ENCODE data around the gene METTL22.

METTL22 gene, protein sequence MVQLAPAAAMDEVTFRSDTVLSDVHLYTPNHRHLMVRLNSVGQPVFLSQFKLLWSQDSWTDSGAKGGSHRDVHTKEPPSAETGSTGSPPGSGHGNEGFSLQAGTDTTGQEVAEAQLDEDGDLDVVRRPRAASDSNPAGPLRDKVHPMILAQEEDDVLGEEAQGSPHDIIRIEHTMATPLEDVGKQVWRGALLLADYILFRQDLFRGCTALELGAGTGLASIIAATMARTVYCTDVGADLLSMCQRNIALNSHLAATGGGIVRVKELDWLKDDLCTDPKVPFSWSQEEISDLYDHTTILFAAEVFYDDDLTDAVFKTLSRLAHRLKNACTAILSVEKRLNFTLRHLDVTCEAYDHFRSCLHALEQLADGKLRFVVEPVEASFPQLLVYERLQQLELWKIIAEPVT

DNA sequence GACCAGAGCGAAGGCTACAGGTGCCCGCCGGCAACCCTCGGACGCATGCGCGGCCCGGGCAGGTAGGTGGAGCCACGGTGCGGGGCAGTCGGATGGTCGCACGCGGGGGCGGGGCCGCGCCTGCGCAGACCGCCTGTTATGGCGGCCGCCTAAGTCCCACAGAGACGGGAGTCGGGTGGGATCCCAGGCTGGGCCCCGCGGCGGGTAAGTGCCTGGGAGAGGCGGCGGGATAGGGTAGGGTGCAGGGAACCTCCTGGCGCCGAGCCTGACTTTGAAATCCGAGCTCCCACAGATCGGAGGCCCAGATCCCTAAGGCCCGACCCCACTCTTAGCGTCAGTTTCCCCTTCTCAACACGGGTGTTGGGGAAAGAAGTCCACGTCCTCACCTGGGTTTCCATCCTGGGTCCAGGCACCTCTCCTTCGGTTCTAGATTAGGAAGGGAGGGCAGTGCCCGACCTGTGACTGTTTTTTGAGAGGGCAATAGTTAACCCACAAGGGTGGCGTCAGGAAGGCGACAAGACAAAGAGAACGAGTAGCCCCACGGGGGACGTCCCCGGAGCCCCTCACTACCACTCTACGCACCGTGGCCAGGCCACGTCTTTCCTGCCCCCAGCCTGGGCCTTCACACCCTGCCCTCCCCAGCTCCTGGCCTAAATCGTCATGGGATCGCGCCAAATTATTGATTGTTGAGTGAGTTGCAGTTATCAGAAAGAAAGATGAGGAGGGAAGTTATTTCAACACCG lies at the start of gene METTL22:
TSS of gene METTL22 (plus strand) at position 127 of the 743 bp plus-strand sequence. CDS start 3,968 bp downstream, outside the sequence.
- DNase-seq (ENCODE audit: low read depth in 2 of 2), result peak; percentile 80 to 91

DNA sequence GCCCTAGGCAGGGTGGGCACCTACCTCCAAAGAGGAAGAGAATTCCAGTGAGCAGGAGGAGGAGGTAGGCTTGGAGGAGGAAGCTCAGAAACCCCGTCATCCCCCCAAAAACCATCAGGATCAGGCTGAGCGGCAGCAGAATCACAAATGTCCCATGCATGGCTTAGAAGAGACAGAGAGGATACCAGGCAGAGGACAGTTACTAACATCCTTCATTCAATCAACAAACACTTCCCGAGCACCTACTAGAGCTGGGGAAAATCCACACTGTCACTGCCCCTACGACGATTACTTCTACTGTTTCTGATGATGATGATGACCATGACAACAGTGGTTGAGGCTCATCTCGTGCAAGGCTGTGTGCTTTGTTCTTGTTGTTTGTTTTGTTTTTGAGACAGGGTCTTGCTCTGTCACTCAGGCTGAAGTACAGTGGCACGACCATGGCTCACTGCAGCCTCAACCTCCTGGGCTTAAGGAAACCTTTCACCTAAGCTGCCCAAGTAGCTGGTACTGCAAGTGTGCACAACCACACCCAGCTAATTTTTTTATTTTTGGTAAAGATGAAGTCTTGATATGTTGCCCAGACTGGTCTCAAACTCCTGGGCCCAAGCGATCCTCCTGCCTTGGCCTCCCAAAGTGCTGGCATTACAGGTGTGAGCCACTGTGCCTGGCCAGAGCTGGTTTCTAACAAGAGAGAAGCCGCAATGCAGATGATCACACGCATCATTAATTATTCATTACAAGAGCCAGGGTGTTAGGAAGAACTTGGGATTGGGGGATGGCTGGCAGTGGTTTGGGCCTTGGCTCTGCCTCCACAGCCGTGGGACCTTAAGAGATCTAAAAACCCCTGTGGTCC lies 49.2 kb upstream of the METTL22 start:
- DNase-seq (ENCODE audit: low read depth in 2 of 2), result no peak

DNA sequence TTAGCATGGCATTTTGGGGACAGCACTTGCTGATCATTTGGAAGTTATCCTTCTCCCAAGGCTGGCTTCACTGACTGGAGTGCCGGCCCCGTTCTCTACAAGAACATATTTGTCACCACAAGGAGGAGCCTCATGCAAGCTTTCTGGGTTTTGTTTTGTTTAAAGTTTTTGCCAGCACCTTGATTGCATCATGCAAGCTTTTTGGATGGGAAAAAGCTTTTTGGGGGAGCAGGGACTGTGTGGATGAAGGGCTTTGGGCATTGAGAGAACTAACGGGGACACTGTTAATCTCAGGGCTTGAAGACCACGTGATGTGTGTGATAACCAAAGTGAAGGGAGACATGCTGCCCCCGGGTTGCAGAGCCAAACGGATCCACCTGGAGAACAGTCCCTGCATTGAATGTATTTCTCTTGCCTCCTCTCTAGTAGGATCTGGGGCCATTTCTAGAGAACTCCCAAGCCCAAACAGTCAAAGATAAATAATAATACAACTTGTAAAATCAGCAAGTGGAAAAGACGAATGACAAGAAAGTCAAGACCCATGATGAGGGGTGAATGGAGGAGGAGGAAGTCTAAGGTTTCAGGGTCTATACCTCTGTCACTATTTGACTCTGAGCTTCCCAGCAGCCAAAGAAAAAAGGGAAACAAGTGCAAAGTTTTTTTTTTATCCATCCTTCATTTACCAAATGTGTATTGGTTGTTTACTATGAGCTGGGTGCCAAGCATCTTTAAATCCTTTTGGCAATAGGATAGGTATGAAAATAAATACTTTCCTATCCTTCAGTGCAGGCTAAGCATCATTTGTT lies 48.4 kb upstream of the METTL22 start:
- DNase-seq (ENCODE audit: low read depth in 2 of 2), result no peak

DNA sequence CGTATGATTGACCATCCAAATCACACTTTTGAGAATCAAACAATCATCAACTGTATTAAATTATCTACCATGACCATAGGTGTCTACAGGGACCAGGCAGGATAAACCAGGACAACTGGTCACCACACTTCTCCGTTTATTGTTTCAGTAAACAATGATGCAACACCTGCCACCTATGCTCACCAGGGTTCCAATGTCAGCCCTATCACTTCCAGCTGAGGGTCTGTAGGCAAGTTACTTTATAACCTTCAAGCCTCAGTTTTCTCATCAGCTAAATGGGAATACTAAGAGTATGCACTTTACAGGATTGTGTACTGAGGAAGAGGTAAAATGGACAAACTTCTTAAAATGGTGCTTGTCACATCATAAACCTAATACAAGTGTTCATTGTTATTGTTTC lies 46.1 kb upstream of the METTL22 start:
- no peak for DNase-seq (ENCODE audit: low read depth in 2 of 2)

DNA sequence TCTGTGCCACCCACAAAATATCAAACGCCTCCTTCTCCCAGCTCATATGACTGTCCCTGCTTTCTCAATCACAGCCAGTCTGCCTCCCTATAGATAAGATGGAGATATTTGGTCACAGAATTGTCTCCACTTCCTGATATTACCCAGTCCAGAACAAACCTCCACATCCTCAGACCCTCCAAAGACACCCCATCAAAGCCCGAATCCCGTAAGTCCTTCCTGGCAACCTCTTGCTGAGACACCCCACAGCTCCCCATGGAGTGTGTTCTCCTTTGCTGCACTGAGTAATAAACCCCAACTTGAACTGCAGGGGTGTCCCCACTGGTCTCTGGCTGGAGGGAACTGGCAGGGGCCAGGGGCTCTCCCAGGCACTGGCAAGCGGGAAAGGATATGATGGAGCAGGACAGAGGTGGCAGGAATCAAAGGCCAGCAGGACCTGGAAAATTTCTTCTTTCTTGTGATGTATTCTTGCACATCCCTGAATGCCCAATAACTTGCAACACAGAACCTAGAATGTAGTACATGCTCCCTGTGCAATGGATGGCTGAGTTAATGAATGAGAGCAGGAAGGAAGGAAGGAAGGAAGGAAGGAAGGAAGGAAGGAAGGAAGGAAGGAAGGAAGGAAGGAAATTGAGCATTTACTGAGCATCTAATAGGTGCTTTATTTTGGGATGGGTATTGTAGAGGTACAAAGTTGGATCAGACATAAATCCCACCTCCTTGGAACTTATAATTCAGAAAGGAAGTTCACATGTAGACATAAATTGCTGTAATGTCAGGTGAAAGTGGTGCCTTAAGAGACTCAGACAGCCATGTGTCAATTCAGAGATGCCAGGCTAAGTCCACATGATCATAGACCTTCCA lies 45.1 kb upstream of the METTL22 start:
- no peak for DNase-seq (ENCODE audit: low read depth in 2 of 2)

DNA sequence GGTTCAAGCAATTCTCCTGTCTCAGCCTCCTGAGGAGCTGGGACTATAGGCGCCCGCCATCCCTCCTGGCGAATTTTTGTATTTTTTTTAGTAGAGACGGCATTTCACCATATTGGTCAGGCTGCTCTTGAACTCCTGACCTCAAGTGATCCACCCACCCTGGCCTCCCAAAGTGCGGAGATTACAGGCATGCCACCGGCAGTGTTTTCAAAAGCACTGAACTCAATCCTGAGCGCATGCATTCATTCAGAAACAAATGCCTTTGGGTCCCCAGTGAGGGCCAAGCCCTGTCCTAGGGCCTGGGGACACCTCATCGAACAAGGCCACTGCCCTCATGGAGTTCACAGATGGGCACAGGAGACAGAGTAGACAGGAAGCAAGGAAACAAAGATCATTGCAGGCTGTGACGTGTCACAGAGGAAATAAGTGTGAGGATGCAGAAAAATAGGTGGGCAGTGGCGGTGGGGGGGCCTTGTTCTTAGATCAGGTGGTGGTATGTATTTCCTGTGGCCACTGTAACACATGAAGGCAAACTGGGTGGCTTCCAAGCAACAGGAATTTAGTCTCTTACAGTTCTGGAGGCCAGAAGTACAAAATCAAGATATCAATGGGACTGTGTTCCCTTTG lies 43.7 kb upstream of the METTL22 start:
- DNase-seq (ENCODE audit: low read depth in 2 of 2), result no peak

DNA sequence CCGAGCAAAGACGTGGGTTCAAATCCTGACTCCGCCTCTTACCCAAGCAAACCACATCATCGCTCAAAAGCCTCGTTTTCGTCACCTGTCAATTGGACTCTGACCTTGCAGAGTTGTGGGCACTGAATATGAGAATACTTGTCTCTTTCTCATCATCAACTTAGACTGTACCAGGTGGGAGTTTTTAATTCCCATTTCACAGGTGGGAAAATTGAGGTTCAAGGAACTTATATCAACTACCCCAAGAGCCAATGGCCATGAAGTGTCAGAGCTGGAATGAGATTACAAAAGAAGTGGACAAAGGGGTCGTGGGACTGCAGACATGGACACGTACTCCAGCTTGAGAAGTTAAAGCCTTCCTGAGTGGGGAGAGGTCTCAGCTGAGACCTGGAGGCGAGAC lies 41.9 kb upstream of the METTL22 start:
- no peak for DNase-seq (ENCODE audit: low read depth in 2 of 2)

DNA sequence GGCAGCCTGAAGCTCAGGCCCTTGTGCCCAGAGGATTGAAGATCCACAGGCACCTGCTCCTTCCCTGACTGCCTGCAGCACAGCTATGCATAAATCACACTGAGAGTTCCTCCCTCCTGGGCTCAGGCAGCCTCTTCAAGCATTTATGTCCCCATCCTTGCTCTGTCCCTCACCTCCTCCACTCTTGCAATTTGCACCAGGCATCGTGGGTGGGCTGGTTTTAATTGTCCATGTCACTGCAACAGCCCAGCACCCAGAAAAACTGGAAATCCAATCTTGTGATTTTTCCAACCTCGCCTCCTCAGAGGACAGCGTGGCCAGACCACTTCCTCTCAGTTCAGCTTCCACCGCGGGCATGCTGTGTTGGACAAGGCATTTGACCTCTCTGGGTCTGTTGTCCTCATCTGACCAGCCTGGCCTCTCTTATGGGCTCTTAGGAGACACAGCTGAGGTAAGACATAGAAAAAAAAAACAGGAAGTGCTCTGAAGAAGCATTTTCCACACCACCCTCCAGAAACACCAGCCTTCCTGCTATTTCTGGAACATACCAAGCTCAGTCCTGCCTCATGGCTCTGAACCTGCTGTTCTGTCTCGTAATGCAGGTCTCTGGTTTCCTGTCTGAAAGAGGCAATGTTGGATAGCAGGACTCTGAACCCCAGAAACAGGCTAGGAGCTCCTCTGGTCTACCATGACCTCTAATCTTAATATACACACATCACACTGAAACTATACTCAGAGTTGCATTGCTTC lies 39.5 kb upstream of the METTL22 start:
- DNase-seq (ENCODE audit: low read depth in 2 of 2), result no peak

DNA sequence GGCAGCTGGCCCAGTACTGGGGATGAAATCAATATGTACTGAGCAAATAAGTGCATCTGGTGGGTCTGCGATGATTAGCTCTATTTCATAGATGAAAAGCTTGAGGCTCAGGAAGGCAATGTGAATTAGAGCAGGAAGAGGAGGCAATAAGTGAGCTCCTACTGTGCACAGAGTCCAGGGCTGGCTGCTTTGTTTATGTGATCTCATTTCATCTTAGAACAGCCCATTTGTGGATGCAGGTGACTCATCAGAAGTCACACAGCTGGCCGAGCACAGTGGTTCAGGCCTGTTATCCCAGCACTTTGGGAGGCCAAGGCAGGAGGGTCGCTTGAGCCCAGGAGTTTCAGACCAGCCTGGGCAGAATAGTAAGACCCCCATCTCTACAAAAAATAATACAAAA lies 38.3 kb upstream of the METTL22 start:
- no peak for DNase-seq (ENCODE audit: low read depth in 2 of 2)

DNA sequence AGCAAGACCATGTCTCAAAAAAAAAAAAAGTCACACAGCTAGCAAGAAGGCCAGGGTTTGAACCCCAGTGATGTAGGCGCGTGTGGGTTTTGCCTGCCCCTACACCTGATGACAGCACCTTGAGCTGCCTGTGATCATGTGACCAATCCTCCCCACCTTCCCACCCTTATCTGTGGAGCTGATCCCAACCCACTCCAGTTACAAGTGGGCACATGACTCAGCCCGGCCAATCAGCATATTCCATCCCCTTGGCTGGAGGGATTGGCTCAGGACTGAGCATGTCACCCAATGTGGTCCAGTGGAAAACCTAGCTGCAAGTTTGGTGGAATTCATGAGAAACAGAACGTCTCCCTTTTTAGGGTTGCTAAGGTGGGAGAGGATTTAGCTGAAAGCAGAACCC lies 37.8 kb upstream of the METTL22 start:
- DNase-seq (ENCODE audit: low read depth in 2 of 2), result no peak

DNA sequence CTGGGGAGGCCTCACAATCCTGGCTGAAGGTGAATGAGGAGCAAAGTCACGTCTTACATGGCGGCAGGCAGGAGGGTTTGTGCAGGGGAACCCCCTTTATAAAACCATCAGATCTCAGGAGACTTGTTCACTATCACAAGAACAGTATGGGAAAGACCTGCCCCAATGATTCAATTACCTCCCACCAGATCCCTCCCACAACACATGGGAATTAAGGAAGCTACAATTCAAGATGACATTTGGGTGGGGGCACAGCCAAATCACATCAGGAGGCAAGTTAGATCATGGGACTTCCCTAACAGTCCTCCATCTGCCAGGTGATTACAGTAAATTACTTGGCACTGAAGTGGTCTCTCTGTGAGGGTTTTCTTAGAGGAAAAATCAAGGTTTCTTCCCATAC lies 36.5 kb upstream of the METTL22 start:
- DNase-seq (ENCODE audit: low read depth in 2 of 2), result no peak

DNA sequence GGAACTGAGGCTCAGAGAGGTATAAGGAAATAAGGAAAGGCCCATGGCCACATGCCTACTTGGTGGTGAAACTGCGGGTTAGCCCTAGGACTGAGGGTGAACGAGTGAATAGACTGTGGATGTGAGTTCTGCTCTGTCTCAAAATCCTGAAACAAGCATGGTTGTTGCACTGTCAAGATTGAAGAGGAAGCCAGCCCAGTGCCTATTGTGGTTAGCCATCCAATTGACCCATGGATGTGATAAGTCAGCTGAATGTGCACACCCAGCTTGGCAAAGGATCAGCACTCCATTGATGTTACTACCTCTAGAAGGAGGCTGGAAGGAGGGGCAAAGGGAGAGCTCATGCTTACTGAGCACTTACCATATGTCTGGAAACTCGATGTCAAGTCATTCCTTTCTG lies 35.6 kb upstream of the METTL22 start:
- no peak for DNase-seq (ENCODE audit: low read depth in 2 of 2)

DNA sequence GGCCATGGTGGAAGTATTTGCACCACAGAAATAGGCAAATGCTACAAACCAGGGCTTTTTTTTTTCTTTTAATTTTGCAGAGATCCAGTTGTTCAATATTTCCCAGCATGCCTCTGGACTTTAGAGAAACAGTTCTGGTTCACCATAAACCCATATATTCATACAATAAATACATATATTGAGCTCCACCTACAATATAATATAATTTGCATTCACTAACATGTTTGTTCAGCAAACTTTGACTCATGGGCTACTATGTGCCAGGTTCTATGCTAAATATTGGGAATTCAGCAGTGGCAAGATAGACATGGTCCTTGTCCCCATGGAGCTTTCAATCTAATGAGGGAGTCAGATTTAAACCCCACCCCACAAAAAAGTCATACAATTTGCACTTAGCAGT lies 34.4 kb upstream of the METTL22 start:
- no peak for DNase-seq (ENCODE audit: low read depth in 2 of 2)

DNA sequence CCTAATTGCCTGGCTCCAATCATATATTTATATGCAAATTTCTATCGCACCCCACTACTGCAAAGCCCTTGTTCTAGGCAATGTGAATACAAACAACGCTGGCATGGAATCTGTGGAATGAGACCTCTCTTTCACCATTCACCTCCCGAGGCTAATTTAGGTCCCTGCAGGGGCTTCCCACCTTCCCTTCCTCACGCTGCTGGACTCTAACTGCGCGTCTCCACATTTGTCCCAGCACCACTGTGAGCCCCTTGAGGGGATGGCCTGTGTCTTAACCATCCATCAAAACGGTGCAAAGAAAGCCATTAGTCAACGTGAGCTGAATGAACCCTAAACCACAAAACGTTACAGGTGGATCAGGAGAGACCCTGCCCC lies 32.8 kb upstream of the METTL22 start:
- no peak for DNase-seq (ENCODE audit: low read depth in 2 of 2)

DNA sequence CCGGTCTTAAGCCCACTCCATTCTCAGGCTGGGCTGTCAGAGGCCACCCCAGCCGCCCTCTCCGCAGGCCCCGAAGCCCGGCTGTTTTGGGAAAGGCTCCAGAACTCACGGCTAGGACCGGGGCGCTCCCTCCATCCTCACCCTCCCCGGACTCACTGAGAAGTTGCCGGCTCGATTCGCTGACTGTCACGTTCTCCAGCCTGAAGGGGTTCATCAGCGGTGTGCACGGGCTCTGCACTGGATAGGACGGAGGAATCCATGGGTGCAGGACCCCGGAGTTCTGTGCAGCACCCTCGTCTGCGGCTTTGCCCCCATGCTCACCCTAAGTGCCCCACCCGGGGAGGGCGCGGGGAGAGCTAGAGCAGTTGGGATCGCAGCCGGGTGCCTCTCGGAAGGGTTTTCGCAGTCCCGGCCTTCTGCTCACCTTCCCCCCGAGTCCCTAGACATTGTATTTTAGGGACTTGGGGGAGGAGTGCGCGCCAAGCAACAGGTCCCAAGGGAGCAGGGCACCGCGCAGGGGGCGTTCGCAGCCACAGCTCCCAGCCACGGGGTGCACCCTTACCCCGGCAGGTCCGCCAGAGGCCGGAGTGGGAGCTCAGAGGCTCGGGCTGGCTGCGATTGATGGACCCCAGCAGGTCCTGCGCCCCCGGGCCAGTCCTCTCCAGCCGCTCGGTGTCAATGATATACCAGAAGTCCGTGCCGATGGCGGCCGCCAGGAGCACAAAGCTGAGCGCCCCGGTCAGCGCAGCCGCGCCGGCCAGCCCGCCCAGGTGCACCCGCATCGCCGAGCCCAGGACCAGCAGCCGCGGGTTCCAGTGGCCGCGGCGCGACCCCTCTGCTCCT lies 32.2 kb upstream of the METTL22 start:
- DNase-seq (ENCODE audit: low read depth in 2 of 2), result no peak

DNA sequence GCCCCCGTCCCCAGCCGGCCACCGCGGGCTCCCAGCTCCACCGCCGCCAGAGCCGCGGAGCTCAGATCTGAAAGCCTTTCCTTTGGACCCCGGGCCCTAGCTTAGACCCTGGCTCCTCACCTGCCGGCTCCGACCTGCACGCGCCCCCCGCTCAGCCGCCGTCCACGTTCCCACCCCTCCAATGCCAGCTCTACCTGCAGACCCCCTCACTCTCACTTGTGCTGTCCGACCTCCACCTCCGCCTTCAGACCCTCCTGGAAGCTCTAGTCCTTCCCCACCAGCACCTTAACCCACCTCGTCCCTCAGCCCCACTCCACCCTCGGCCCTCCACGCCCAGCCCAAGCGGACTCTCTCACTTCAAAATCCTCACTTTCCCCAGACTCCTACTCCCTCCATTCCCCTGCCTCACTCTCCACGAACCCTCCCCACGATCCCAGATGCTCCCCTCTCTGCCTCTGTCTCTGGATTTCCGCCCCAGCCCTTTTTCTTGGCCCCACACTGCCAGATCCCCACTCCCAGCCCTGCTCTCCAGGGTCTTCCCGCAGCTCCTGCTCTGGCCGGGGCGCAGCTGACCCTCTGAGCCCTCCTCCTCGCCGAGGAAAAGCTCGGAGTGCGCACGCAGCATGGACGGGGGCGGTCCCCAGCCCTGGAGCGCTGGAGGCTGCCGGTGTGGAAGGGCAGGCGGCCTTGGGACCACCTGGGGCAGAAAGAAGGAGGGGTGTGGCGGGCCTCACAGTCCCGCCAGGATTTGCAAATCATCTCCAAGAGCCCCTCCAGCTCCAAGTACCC lies 31.4 kb upstream of the METTL22 start, which contains the start of gene TMEM114:
TSS of gene TMEM114 (minus strand) at position 612 of the 789 bp plus-strand sequence. CDS start 673 bp downstream, outside the sequence.
- no peak for DNase-seq (ENCODE audit: low read depth in 2 of 2)

DNA sequence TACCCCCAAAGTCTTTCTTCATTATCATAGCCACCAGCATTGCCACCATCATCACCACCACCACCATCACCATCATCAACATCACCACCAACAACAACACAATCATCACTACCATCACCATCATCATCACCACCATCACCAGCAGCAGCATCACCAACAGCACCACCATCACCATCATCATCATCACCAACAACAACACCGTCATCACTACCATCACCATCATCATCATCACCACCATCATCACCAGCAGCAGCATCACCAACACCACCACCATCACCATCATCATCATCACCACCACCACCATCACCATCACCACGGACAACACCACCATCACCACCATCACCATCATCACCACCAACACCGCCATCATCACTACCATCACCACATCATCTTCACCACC lies 30.7 kb upstream of the METTL22 start:
- DNase-seq (ENCODE audit: low read depth in 2 of 2), result no peak

Measured in stimulated activated CD4-positive, alpha-beta T cell treated with anti-CD3 and anti-CD28 coated beads, Interleukin-15, amount 100 ng/mL, for 48 hours (primary cell).